ENCODE results near the gene ZNF609.

GRCh38 chr15:64618540-64618939 is 158.2 kb downstream of the ZNF609 start:
- TF ChIP-seq POLR2A (IDR thresholded peaks at IDR 0.05; ENCODE audit: low read depth, low read length) (no peak), POLR2AphosphoS5 (IDR thresholded peaks at IDR 0.05; ENCODE audit: low read depth, low read length) (no peak), TAF1 (IDR thresholded peaks at IDR 0.05; ENCODE audit: borderline replicate concordance, low read depth, low read length) (no peak)

All from GM12892 (cell line).